CD4-positive, alpha-beta memory T cell (primary cell): ENCODE measurements around the gene ENG. TPM values are rescaled to one million over a fixed set of nuclear protein-coding genes. Genes with fewer than 3 reads are reported as not detected.

ENCODE experiments used
- CTCF ChIA-PET: fragments of 350-600 bp; sonication (Branson Sonifier 250); formaldehyde crosslinking; loops from one replicate; lab custom pipeline; 2021; ENCODE audit warnings: inconsistent platforms; ENCODE audit not compliant: partially characterized antibody; lab: Charles Lee
- POLR2A ChIA-PET: fragments of 350-600 bp; sonication (Branson Sonifier 250); formaldehyde crosslinking; loops from one replicate; lab custom pipeline; 2021; ENCODE audit not compliant: partially characterized antibody; lab: Charles Lee
- DNase-seq, 5 donors: peaks; one replicate each; pipeline versions ENCODE4 v3.0.0 to v3.0.0-alpha.2; 2020 to 2022; ENCODE audit warnings: mixed read lengths in 1 of 5
- H3K27ac ChIP-seq: one replicate; pipeline ENCODE4 v1.7.0; 2013; ENCODE audit warnings: low read depth, low read length
- H3K27me3 ChIP-seq: 2 replicates; pipeline ENCODE4 v1.7.0; 2013; ENCODE audit warnings: mild to moderate bottlenecking, low read length, moderate library complexity; ENCODE audit not compliant: insufficient read depth
- H3K36me3 ChIP-seq: 2 replicates; pipeline ENCODE4 v1.7.0; 2013; ENCODE audit warnings: mild to moderate bottlenecking, low read length, moderate library complexity; ENCODE audit not compliant: insufficient read depth
- H3K4me1 ChIP-seq: 2 replicates; pipeline ENCODE4 v1.7.0; 2013; ENCODE audit warnings: mild to moderate bottlenecking, low read length, moderate library complexity; ENCODE audit not compliant: insufficient read depth
- H3K4me3 ChIP-seq, 2 donors: one replicate each; pipeline ENCODE4 v1.7.0; 2013; ENCODE audit warnings: low read length in 2 of 2, mild to moderate bottlenecking in 1 of 2
- H3K9me3 ChIP-seq, 2 donors: one replicate each; pipeline ENCODE4 v1.7.0; 2013; ENCODE audit warnings: low read length in 2 of 2, control low read depth in 1 of 2; ENCODE audit not compliant: control insufficient read depth in 1 of 2
- H3K27ac Mint-ChIP-seq, 7 donors: one replicate each; pipeline ENCODE4 v1.8.0; 2020 to 2021; ENCODE audit warnings: mixed read lengths in 7 of 7, mild to moderate bottlenecking in 6 of 7, inconsistent platforms in 3 of 7, moderate library complexity in 3 of 7
- H3K27me3 Mint-ChIP-seq, 2 donors: one replicate each; pipeline ENCODE4 v1.8.0; 2020 to 2021; ENCODE audit warnings: mixed read lengths in 2 of 2
- H3K36me3 Mint-ChIP-seq, 2 donors: one replicate each; pipeline ENCODE4 v1.8.0; 2020 to 2021; ENCODE audit warnings: mixed read lengths in 2 of 2, inconsistent platforms in 1 of 2, mild to moderate bottlenecking in 1 of 2
- H3K4me1 Mint-ChIP-seq, 4 donors: one replicate each; pipeline ENCODE4 v1.8.0; 2020 to 2021; ENCODE audit warnings: mixed read lengths in 4 of 4, mild to moderate bottlenecking in 1 of 4
- H3K4me3 Mint-ChIP-seq, 8 donors: one replicate each; pipeline ENCODE4 v1.8.0; 2020 to 2021; ENCODE audit warnings: mixed read lengths in 8 of 8, mild to moderate bottlenecking in 7 of 8, moderate library complexity in 6 of 8, inconsistent platforms in 3 of 8
- H3K9me3 Mint-ChIP-seq, 8 donors: one replicate each; pipeline ENCODE4 v1.8.0; 2020 to 2021; ENCODE audit warnings: mixed read lengths in 8 of 8, mild to moderate bottlenecking in 5 of 8, inconsistent platforms in 3 of 8, moderate library complexity in 1 of 8
- intact Hi-C: fragments of 100-400 bp; cut with micrococcal nuclease; formaldehyde crosslinking; loops from one replicate; pipeline ENCODE4 v1.15.1; 2023
- polyA plus RNA-seq, 2 donors: library from polyadenylated mRNA; unstranded; fragments of 300-500 nt; fragmentation: Illumina TruSeq; gene quantifications; one replicate each; pipeline ENCODE4 v1.2.3, GENCODE V29; 2021
- total RNA-seq, 2 experiments: library from RNA; stranded (reverse); gene quantifications; one replicate each; pipeline ENCODE4 v1.2.3, GENCODE V29; 2021

The ENG gene
- total and polyA plus RNA-seq, 4 experiments from 2014 or later: 2.0 to 13.8 (median 8.9) TPM

DNA sequence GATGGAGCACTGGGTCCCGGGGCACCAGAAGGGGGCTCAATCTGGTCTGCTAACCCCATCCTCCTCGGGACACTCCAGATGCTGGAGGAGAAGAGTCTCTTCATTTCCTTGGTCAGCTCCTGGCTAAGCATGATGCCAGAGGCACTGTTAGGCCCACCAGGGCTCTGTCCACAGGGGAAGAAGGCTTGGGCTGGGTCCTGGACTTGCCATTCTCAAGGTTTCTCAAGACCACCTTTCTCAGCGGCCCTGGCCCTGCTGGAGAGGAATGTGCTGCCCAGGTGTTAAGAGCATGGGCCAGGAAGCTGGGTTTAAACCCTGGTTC is 83.9 kb downstream of the ENG start:
- no peak for DNase-seq
- Histone ChIP-seq H3K4me1 (peaks cover 91% of the 10 kb centered on the region), H3K9me3 (no peaks in the 10 kb centered on the region), H3K36me3 (peaks cover 22% of the 10 kb centered on the region), H3K27ac (peak overlapping the region; percentile 97), H3K4me3 (peak overlapping the region; percentile 50 to 78), H3K27me3 (no peaks in the 10 kb centered on the region)
- POLR2A ChIA-PET: interaction anchor here (0.6 to 15.3 kb wide), 20 partner anchors 8 to 299 kb away, joined by 3 to 377 read pairs (median 5); partner anchors contain the start of genes CDK9, EEIG1, PTRH1 and SH2D3C
- intact Hi-C loops: no loop called here
- CTCF ChIA-PET: interaction anchor here (0.6 to 10.6 kb wide), 10 partner anchors 9 to 150 kb away, joined by 3 to 128 read pairs (median 6); partner anchors contain the start of genes CDK9 and TOR2A
- Mint-ChIP-seq H3K9me3 (no peaks in the 10 kb centered on the region), H3K36me3 (peaks cover 13 to 55% of the 10 kb centered on the region in 2 donors), H3K4me3 (peak overlapping the region; percentile 78 to 92 (median 88)), H3K27me3 (no peaks in the 10 kb centered on the region), H3K4me1 (peaks cover 42 to 80% (median 65%) of the 10 kb centered on the region in 4 donors), H3K27ac (peak overlapping the region; percentile 92 to 99 (median 98))

DNA sequence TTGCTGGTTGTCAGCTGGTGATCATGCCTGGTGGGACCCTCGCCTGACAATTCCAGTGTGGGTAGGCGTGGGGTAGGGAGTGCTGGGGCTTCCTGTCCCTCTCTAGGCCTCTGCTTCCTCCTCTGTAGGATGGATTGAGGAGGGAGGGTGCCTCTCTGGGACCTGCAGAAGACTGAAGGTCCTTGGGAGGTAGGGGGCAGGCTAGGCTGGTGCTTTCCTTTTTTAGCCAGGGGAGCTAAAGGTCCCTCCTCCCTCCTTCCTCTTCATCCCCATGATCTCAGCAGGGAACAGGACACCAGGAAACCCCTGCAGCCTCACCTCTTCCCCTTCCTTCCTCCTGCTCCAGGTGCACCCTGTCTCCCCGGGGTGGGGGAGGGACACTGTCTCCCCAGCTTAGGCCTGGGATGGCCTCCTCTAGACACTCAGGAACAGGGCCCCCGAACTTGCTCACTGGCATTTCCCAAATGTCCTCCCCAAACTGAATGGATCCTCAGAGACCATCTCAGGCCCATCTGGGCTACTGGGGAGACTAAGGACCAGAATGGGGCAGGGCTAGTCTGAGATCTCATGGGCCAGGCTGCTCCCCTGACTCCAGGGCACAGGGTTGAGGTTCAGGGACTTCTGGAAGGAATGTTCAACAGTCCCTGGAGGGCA is 84.4 kb downstream of the ENG start:
- peak overlapping the region; percentile 97 for H3K27ac ChIP-seq
- peak overlapping the region; percentile 50 to 78 for H3K4me3 ChIP-seq
- Mint-ChIP-seq H3K4me1 (peaks cover 45 to 83% (median 68%) of the 10 kb centered on the region in 4 donors), H3K27me3 (no peaks in the 10 kb centered on the region), H3K27ac (peak overlapping the region; percentile 92 to 99 (median 98)), H3K9me3 (no peaks in the 10 kb centered on the region), H3K4me3 (peak overlapping the region; percentile 78 to 92 (median 88)), H3K36me3 (peaks cover 17 to 59% of the 10 kb centered on the region in 2 donors)
- H3K9me3 ChIP-seq: no peaks in the 10 kb centered on the region
- H3K27me3 ChIP-seq: no peaks in the 10 kb centered on the region
- DNase-seq: no peak
- POLR2A ChIA-PET: interaction anchor here (0.7 to 15.3 kb wide), 12 partner anchors 12 to 211 kb away, joined by 3 to 377 read pairs (median 4); partner anchors contain the start of genes CDK9, EEIG1, SH2D3C and TOR2A
- H3K36me3 ChIP-seq: peaks cover 22% of the 10 kb centered on the region
- CTCF ChIA-PET: interaction anchor here (0.6 to 10.6 kb wide), 8 partner anchors 9 to 181 kb away, joined by 3 to 128 read pairs (median 7); partner anchors contain the start of genes CDK9 and TOR2A
- H3K4me1 ChIP-seq: peaks cover 91% of the 10 kb centered on the region
- intact Hi-C loops: no loop called here

DNA sequence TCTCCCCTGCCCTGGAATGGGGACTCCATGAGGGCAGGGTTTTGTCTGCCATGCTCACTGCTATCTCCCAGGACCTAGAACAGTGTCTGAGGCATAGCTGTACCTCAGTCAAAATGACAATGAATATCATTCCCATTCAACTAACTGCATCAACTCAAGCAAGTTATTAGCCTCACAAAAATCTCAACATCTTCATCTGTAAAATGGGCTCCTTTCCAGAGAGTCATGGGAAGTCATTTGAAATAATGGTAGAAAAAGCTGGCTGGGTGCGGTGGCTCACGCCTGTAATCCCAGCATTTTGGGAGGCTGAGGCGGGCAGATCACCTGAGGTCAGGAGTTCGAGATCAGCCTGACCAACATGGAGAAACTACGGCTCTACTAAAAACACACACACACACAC is 85.4 kb downstream of the ENG start:
- Histone ChIP-seq H3K4me1 (peaks cover 90% of the 10 kb centered on the region), H3K4me3 (no peak overlapping the region), H3K36me3 (peaks cover 19% of the 10 kb centered on the region), H3K27me3 (no peaks in the 10 kb centered on the region), H3K9me3 (no peaks in the 10 kb centered on the region), H3K27ac (peak overlapping the region; percentile 67)
- H3K27me3 Mint-ChIP-seq: no peaks in the 10 kb centered on the region
- ChIA-PET POLR2A (interaction anchor here (0.7 to 15.3 kb wide), 5 partner anchors 15 to 212 kb away, joined by 3 to 377 read pairs (median 4); partner anchors contain the start of genes CDK9, EEIG1, SH2D3C and TOR2A), CTCF (interaction anchor here (0.7 to 10.6 kb wide), 7 partner anchors 10 to 180 kb away, joined by 3 to 128 read pairs (median 7); partner anchors contain the start of genes CDK9 and TOR2A)
- H3K4me3 Mint-ChIP-seq: peak overlapping the region in 7 of 8 donors; percentile 57 to 79 (median 69)
- no peak for DNase-seq
- no peaks in the 10 kb centered on the region for H3K9me3 Mint-ChIP-seq
- peak overlapping the region; percentile 92 to 99 (median 98) for H3K27ac Mint-ChIP-seq
- peaks cover 18 to 60% of the 10 kb centered on the region in 2 donors for H3K36me3 Mint-ChIP-seq
- intact Hi-C loops: no loop called here
- peaks cover 47 to 86% (median 70%) of the 10 kb centered on the region in 4 donors for H3K4me1 Mint-ChIP-seq

DNA sequence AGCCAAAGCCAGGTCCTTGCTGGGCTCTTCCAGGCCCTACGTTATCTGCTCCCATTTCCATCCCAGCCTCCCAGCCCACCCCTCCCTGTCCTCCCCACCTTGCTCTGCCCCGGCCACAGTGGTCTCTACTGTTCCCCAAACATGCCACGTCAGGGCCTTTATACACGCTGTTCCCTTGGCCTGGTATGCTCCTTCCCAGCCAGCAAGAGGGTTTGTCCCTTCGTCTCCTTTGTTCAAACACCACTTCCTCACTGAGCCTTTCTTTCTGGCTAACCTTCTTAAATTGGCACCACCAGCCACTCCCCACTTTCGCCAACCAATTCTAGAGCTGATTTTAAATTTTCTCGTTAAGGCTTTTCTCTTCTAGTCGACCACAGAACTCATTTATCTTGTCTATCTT is 85.8 kb downstream of the ENG start:
- Mint-ChIP-seq H3K27ac (peak overlapping the region; percentile 92 to 99 (median 98)), H3K4me3 (peak overlapping the region in 7 of 8 donors; percentile 57 to 79 (median 69)), H3K36me3 (peaks cover 19 to 61% of the 10 kb centered on the region in 2 donors), H3K27me3 (no peaks in the 10 kb centered on the region), H3K4me1 (peaks cover 50 to 87% (median 72%) of the 10 kb centered on the region in 4 donors), H3K9me3 (no peaks in the 10 kb centered on the region)
- H3K4me3 ChIP-seq: no peak overlapping the region
- POLR2A ChIA-PET: interaction anchor here (0.6 to 15.3 kb wide), 4 partner anchors 7 to 33 kb away, joined by 3 to 377 read pairs (median 30); partner anchors contain the start of genes CDK9, SH2D3C and TOR2A
- H3K27me3 ChIP-seq: no peaks in the 10 kb centered on the region
- no peaks in the 10 kb centered on the region for H3K9me3 ChIP-seq
- H3K36me3 ChIP-seq: peaks cover 15% of the 10 kb centered on the region
- CTCF ChIA-PET: interaction anchor here (0.7 to 10.6 kb wide), 7 partner anchors 10 to 152 kb away, joined by 3 to 128 read pairs (median 7); partner anchors contain the start of genes CDK9 and TOR2A
- intact Hi-C loops: no loop called here
- no peak for DNase-seq
- peaks cover 90% of the 10 kb centered on the region for H3K4me1 ChIP-seq
- H3K27ac ChIP-seq: peak overlapping the region; percentile 67

DNA sequence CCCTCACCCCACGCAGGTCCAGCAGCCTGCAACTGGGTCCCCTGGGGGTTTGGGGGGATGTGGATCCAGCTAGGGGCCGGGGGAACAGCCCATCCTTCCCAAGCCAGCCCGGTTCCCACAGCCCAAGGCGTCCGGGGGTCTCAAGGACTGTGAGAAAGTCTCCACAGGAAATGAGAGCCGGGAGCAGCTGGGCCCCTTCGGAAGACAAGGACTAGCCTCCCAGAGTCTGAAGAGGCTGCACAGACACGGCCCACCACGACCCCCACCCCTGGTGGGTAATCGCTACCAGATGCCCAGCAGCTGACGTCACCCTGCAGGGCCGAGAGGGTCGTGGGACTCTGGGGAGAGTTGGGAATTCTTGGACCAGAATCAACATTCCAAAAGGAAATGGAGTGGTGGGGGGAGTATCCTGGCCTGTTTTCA is 86.5 kb downstream of the ENG start:
- DNase-seq: no peak
- Histone ChIP-seq H3K4me1 (peaks cover 83% of the 10 kb centered on the region), H3K36me3 (peaks cover 7% of the 10 kb centered on the region), H3K9me3 (no peaks in the 10 kb centered on the region), H3K27me3 (no peaks in the 10 kb centered on the region), H3K4me3 (no peak overlapping the region), H3K27ac (peak overlapping the region; percentile 67)
- CTCF ChIA-PET: interaction anchor here (0.7 to 10.6 kb wide), 7 partner anchors 8 to 148 kb away, joined by 3 to 128 read pairs (median 5); partner anchors contain the start of genes CDK9, FPGS and TOR2A
- intact Hi-C loops: no loop called here
- Mint-ChIP-seq H3K4me3 (peak overlapping the region in 6 of 8 donors; percentile 4 to 88 (median 74)), H3K9me3 (no peaks in the 10 kb centered on the region), H3K4me1 (peaks cover 50 to 91% (median 76%) of the 10 kb centered on the region in 4 donors), H3K27me3 (no peaks in the 10 kb centered on the region), H3K27ac (peak overlapping the region; percentile 92 to 98 (median 96)), H3K36me3 (peaks cover 27 to 63% of the 10 kb centered on the region in 2 donors)
- POLR2A ChIA-PET: interaction anchor here (0.8 to 15.3 kb wide), 9 partner anchors 8 to 162 kb away, joined by 3 to 377 read pairs (median 4); partner anchors contain the start of genes CDK9, PIP5KL1, SH2D3C and TOR2A

DNA sequence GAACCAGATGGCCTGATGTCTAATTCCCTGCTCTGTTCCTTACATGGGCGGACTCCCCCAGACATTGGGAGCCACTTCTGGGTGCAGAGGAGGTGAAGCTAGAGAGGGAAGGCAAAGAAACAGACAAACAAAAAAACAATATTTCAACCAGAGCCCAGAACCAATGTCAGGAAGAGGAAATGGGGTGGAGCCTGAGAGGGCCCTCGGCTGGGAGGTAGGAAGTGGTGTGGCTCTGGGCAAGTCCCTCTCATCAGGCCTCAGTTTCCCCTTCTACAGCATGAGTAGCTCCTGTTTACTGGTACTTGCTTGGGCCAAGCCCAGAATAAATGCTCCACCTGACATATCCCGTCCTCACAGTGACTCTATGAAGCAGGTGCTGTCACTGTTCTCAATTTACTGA is 87.0 kb downstream of the ENG start:
- peaks cover 78% of the 10 kb centered on the region for H3K4me1 ChIP-seq

More for the DNA sequence above, 87.0 kb downstream of the ENG start:
- POLR2A ChIA-PET: interaction anchor here (0.8 to 15.3 kb wide), 12 partner anchors 9 to 163 kb away, joined by 3 to 377 read pairs (median 4); partner anchors contain the start of genes CDK9, PIP5KL1, SH2D3C and TOR2A
- Mint-ChIP-seq H3K27me3 (no peaks in the 10 kb centered on the region), H3K27ac (peak overlapping the region; percentile 88 to 98 (median 94)), H3K4me1 (peaks cover 55 to 96% (median 80%) of the 10 kb centered on the region in 4 donors), H3K9me3 (no peaks in the 10 kb centered on the region), H3K4me3 (peak overlapping the region in 7 of 8 donors; percentile 27 to 88 (median 74)), H3K36me3 (peaks cover 31 to 64% of the 10 kb centered on the region in 2 donors)
- H3K9me3 ChIP-seq: no peaks in the 10 kb centered on the region
- intact Hi-C loops: no loop called here
- peaks cover 5% of the 10 kb centered on the region for H3K36me3 ChIP-seq
- H3K27ac ChIP-seq: peak overlapping the region; percentile 67
- CTCF ChIA-PET: interaction anchor here (0.7 to 10.6 kb wide), 9 partner anchors 9 to 179 kb away, joined by 3 to 128 read pairs (median 6); partner anchors contain the start of genes CDK9, FPGS and TOR2A
- no peaks in the 10 kb centered on the region for H3K27me3 ChIP-seq
- no peak overlapping the region for H3K4me3 ChIP-seq
- DNase-seq: no peak
